Activated CD8-positive, alpha-beta memory T cell treated with anti-CD3 and anti-CD28 coated beads, Interleukin-2, amount 50 U/mL, for 24 hours (primary cell): ENCODE measurements around the gene PCSK1.

ENCODE experiments used
- DNase-seq: peaks from one replicate; pipeline ENCODE4 v3.0.0-alpha.2; 2020; ENCODE audit errors: extremely low read depth

PCSK1 gene

DNA sequence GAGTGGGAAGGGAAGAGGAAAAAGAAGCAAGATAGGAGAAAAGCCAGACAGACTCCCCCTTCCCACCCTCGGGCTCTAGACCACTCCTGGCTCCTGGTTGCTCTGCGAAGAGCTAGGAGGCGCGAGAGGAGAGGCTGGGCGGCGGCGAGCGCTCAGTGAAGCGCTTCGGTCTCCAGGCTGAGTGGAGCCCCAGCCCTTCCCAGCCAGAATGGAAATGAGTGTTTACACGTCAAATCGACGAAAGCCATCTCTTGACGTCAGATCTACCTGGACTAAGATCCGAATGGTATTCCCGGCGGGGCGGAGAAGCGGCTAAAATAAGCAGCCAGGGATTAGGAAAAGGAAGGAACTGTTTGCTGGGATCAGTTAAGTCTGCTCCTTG is at the start of gene PCSK1:
Gene PCSK1, minus strand, starts transcription at position 183 of the 382 bp plus-strand sequence. CDS start 206 bp downstream, outside the sequence.
- DNase-seq: no peak

DNA sequence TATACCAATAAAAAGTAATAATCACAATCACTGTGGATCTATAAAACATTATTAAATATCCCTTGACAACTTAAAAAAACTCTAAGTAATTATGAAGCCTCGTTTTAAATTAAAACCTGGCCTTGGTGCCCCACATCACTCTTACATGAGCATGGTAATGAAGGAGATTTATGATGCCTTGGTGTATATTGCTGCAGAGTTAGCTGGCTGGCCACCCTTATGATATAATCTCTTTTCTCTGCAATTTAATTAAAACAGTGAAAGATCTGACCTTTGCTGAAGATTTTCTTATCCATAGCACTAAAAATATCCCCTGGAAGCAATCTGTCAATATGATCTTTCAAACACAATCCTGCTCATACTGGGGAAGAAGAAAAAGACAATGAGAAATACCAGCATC is 48.8 kb upstream of the PCSK1 start:
- DNase-seq: no peak

DNA sequence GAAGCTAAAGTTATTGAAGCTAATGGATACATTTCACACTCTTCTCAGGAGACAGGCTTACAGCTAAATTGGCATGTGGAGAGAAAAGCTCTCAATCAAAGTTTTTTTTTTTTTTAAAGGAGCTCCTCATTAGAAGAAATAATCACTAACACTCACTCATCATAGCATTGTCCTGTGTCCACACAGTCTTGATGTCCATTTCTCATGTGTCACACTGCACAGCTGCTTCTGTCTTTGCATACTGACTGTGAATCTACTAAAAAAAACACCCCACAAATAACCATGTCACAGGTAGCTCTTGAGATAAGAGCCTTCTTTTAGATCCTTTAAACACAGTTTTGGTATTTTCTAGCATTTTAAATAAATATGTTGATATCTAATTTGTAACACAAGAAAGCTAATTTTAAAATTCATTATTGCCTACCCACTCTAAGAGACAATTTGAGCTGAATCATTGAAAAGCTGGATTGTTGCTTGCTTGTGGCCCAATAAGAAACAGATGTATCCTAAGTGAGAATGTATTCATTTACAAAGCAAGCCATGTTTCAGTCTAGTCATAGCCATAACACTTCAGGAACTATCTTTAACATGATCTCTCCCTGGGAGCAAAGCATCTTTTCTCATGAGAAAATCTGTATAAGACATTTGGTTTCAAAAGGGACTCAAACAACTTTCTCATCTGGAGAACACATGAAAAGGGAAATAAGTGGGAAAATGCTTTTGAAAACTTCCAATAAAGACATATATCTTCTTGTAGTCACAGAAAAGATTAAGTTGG is 48.1 kb upstream of the PCSK1 start:
- no peak for DNase-seq

DNA sequence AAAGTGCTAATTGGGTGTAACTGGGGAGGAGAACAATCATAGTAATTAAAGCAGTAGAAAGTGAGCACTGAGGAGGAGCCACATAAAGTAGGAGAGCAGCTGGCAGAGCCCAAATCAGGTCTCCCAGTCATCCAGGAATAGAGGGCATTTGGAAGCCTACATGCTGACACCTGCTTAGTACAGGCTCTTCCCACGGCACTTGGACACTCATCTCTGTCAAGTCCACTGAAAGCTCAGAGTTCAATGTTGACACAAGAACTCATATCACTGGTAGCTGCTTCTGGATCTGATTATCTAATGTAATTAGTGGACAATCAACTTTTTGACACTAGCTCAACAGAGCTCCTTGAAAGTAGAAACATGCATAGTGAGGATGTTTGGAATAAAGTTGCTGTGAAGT is 45.9 kb upstream of the PCSK1 start:
- no peak for DNase-seq

DNA sequence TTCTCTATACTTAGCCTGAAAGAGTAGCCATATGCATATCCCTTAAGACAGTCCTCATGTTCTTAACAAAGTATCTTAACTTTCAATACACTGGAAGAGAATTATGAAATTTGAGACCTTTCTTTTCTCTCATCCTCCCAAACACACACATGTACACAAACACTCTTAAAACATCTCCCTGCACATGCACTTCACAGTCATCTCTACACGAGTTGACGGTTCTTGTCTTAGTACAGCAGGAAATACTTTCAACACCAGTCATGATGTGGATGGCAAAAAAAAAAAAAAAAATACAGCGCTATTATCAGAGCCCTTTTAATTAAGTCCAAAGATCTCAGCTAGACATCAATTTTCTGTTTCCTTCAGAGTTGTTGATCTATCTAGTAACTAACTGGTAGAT is 43.6 kb upstream of the PCSK1 start:
- DNase-seq: no peak

DNA sequence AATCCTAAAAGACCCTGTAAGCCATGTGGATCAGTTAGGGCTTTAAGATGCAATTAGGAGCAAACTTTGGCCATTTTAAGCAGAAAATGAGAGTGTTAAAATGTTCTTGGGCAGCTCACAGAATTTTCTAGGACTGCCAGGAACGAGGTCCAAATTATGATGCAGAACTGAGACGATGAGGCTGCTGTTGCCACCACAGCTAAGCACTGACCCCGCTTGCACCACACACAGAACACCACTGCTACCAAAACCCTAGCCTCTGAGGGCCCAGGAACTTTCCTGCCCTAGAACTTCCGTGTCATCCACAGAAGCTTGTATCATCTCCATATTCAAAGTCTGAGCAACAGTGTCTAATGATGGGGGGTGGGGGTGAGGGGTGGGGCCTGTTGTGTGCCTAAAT is 41.0 kb upstream of the PCSK1 start:
- no peak for DNase-seq

DNA sequence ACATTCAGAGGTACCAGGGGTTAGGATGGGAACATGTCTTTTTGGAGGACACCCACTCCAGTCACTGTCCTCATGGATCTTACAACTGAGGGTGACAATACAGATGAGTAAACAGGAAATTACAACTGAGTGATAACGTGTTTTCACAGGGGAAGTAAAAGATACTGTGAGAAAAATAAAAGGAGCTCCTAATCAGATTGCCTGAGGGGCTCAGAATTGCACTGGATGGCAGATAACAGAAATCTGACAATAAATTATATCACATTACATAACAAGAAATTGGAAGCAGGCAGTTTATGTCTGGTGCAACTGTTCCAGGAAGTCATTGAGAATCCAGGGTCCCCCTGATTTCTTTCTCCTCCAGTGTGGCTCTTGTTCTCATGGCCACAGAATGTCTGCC is 40.1 kb upstream of the PCSK1 start:
- no peak for DNase-seq

DNA sequence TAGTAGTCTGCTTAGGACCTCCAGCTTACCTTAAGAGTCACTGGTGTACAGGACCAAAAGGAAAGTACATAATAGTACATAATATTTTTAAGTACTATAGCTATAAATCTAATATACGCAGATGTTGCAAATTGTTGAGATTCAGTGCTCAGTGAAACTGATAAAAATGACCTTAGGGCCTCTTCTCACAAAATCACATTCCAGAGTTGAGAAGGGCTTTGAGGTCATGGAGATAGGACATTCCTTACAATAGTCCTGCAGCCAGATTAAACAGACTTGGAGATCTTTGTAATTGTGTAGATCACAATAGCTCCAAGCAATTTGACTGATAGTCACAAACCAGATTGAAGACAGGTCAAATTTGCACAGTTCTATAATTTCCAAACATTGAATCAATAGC is 37.7 kb upstream of the PCSK1 start:
- DNase-seq: no peak

DNA sequence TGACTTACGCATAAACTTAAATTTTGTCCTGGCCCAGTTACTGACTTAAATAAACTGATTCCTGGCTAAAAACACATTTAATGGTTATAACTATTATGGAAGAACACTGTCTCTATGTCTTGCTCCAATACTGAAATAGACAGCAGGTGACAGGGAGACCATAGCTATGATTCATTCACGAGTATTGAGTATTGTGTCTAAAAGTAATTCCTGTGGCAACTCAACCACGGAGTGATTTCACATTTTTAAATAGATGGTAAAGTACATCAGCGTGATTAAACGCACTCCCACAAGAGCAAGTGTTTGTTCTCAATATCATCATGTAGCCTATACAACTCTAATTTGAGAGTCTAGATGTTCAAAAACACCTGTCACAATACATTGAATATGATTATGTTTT is 35.9 kb upstream of the PCSK1 start:
- no peak for DNase-seq

DNA sequence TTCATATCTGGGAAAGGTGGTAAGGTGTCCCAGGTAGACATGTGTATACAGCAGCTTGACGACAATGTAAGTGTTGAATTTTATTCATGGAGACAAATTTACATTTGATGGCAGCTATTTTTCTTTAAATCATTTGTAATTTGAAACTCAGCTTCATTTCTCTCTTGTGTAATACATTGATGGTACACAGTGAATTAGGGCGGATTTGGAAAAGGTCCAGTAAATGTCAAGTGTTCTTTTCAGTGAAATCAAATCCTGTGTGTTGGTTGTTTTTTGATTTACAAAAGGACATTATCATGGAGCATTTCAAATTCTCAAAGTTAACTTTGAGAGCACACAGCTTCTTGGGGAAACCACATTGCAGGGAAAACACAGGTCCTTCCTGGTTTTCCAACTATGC is 30.0 kb upstream of the PCSK1 start:
- DNase-seq: no peak

DNA sequence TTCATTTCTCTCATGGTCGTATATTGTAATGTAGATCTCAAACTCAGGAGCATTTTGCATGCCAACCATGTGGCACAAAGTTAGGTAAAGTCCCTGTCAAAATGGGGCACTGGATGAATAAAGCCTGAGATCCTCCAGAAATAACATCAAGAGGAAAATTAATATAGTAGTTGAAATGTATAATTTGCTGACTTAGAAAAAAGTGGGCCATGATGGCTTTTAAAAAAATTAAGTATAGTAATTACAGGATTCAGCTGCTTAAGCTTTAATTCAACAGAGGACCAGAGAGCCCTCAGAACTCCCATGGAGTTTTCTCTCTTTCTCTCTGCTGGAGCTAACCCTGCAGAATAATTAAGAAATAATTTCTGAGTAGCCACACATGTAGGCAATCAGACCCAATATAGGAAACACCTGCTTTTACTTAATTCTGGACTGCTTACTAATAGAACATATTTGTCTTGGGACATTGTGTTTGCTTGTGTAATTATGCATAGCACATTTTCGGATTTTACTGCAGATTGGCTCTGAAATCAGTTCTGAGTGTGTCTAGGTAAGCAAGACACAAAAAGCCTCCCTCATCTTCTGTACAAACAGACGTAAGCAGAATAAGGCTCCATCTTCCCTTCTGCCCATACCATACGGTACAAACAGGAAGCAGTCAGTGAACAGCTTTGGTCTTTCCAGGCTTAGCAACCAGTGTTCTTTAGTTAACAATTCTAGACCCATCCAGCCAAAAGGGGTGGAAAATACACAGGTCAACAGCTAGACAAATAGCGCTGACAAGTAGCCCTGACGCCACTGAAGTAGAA is 26.5 kb upstream of the PCSK1 start:
- no peak for DNase-seq

DNA sequence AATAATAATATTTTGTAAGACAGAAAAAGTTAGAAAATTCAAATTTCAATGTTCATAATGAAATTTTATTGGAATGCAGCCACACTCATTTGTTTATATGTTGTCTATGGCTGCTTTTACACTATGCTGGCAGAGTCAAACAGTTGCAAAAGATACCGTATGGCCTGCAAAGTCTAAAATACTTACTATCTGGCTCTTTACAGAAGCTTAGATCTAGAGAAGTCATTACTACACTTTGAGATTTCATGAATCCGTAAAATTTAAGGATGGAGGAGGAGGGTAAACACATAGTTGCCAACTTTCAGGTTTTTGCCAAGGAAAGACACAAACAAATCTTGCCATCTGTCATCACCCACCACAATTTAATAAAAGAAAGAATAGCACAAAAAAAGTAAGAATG is 25.1 kb upstream of the PCSK1 start:
- DNase-seq: no peak

DNA sequence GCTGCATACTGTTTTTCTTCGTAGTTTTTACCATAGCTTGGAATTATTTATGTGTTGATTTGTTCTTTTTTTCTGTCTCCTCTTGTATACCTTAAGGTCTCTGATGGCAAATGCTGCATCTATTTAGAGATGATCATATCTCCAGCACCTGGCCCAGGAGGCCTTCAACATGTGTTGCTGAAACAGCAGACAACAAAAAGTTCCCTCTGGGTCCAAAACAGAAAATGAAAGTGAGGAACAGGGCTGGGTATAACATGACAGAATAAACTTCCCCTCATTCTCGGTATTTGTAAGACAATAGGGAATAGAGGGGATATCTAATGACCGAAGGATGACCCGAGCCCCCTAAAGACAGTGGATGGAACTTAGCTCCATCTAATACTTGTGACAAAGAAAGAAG is 22.7 kb upstream of the PCSK1 start:
- DNase-seq: no peak

DNA sequence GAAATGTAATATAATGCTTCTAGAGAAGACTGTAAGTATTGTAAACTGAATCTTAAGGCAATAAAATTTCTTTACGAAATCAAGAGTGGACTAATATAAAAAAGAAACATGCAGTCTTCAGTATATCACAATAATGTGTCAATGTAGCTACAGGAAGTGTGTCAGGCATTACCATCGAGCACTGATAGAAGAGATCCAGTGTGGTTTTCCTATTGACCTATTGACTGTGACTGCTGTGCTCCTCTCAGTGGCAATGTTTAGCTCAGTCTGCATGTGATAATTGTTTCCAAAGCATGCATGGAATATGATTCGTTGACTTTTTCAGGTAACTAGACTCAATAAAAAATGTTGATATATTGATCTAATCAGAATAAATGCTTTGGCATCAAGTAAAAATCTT is 20.3 kb upstream of the PCSK1 start:
- DNase-seq: no peak

DNA sequence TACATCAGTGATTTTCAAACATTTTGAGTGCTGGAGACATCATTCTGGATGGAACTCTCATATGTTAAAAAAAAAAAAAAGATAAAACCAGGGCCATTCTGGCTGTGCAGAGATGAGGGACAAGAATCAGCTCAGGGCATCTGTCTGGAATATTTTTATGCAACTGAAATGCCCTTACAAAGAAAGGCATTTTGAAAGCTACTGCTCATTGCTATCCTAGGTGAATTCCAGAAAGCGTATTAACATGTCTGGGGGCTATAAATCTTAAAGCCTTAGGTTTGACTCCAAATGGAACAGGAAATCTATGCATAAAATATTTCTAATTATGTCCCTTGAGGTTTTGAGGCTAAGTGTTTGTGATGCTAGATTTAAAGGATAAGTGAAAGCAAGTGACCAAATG is 14.9 kb upstream of the PCSK1 start:
- no peak for DNase-seq

DNA sequence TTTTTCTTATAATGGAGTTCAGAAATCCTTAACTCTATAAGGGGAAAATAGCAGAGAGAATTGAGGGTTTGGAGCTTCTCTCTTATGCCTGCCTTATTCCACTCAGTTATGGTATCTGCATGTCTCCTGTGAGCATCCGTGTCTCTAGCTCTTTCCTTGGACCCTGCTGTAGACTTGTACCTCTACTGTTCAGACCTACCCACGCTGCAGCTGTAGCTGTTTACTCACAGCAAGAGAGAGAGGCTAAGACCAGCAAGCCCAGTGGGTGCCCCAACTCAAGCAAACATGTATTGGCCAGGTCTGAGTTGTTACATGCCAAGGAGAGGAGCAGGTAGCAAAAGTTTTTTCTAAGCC is 7.1 kb upstream of the PCSK1 start:
- DNase-seq: no peak

DNA sequence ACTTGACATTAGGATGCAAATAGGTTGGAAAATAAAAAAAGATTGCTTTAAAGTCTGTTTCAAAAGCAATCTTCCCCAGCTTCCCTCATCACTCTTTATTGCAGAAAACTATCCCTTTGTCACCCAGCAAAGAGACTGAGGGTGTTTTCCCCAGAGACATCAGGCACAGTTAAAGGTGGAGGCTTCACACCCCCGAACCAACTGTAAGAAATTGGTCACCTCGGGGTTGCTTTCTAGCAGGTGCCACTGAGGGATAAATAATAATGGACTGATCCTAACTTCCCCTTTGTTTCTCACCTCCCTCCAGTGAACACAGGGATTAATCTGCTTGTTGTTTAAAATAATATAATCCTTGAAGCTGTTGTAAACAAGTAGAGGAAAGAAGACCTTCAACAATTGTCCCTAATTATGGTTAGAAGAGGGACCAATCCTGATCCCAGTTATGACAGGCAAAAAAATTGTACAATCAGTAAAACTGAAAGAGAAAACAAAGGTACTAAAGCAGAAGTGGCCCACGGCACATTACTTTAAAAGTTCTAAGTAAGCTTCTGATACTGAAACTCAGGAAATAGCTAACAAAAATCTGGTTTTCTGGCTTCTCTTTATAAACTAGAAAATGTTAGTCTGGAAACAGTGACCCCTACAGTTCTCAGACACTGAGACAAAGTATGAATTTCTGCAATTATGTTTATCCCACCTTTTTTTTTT is 6.6 kb upstream of the PCSK1 start:
- DNase-seq: no peak

DNA sequence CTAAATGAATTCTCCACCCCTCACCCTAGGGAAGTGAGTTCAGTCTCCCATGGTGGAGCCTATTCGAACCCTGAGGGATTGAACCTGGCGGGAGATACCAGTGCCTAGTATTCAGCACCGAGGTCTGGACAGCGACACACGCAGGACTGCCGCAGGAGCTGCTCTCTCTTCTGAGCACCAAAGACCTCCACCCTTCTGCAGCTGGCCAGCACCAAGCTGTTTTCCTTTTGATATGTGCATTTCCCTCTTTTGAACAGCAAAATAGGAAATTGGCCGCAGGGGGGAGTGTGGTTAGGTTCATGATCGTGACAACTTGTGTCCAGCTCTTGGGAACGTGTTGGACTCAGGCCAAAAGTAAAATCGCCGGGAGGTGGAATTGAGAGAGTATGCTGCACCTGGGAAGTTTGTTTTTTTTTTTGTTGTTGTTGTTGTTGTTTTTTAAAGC is 1.2 kb upstream of the PCSK1 start:
- DNase-seq: peak; percentile 8

DNA sequence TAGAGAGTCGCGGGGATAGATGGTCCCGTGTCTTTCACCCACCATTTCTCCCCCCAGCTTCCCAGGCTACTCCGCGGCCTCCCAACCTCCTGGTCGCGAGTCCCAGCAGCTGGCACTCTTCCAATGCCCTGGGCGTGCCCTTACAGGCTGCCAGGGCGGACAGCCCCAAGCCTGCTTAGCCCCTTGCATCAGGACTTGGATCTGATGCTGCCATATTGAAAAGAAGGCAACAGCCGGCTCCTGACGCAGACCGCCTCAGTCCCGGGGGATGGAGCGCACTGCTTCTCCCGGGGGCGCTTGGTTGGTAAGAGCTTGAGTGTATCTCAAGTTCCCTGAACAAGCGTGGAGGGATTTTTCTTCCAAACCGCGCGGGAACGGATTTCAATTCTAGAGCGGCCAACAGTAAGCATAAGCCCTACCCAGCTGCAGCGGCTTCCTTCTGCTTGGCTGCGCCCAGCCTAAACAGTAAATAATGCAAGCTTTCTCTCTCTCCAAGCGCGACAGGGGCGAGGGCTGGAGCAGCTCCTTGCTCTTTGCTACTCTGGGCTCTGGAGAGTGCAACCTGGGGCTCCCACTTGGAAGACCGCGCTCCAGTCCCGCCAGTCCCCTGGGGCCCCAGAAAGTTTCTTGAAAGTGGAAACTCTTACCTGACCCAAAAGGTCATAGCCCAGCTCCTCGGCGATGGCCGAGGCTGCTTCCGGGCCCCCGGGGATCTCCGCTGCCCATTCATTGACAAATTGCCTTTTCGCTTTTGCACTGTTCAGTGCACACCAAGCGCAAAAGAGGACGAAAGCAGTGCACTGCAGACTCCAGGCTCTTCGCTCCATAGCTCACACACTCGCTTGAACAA is 607 bp downstream of the PCSK1 start:
- no peak for DNase-seq

DNA sequence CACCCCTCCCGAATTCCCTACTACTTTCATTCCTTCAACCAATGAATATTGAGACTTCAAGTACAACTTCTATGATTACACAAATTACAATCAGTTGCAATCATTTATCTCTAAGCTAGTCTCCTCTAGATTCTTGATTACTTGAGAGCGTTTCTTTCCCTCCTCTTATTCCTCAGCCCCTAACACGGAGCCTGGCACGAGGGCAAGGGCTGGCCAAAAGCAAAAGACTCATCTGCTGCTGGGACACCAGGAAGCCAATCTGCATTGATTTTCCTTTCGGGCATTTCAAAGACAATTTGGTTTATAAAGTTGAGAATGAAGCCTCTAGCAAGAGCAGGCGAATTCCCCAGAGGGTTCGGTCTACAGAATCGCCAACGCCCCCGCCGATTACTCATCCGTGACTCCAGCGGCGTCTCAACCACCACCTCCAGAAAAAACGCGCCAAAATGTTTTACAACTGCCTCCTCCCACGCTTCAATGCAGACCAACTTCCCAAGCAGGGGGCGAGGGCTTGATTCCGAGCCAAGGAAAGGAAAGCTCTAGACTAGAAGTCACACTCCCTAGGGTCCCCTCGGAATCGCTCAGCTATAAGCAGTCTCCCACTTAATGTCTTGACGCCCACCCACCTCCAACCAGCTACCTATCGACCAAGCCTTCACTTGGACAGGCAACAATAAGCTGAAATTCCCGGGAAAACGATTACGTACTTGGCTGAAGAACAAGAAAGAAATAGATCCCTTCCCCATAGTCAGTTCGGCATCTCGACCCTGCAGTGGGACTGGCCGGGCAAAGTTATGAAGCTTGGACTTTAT is 1.5 kb downstream of the PCSK1 start:
- no peak for DNase-seq

DNA sequence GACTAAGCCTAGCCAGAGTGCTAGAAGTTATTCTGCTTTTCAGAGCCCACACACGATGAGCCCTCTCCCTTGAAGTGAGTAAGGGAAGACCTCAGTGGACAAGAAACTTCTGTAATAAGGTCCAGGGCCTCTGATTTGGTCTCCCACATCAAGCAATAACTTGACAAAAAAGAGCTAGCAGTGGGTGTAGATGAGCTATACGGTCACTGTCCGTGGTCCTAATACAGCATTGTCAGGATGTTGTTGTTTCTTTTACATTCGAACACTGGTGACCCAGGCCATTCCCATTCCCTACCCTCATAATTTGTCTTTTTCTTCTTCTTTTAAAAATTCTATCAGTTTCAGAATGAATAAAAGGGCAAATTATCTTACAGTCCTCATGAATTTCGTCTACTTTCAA is 5.2 kb downstream of the PCSK1 start:
- DNase-seq: no peak
